Measurements from ENCODE around the gene CTNNA2. TPM values are rescaled to one million over a fixed set of nuclear protein-coding genes. Genes with fewer than 3 reads are reported as not detected.

The CTNNA2 gene
- total and polyA plus RNA-seq, 2 of the 8 experiments (the other 6 are each of a cell fraction or from before 2014, with no cell fraction given) = 3.9 to 9.0 TPM

- FAIRE-seq (no peak), DNase-seq (ENCODE audit: low read depth in 1 of 2, low spot score in 2 of 2) (no peak)
- WGBS, 2 experiments (ENCODE audit: extremely low coverage in 1 of 2, insufficient coverage in 1 of 2, insufficient read length in 1 of 2, insufficient replicate concordance in 2 of 2, low coverage in 1 of 2, low lambda C conversion rate in 2 of 2, missing lambda C conversion rate in 1 of 2) = 94% methylated on average over 2 of the region's 2 CpGs; no CpG with 5 or more reads in 1 of the 2 experiments
- no peaks in the 10 kb centered on the region for H3K4me1 ChIP-seq (replicated peaks in 1 of 4; ENCODE audit: control insufficient read depth in 3 of 4, insufficient read depth in 4 of 4, low read length in 3 of 4)
- H3K14ac ChIP-seq (ENCODE audit: insufficient read length) = no peak overlapping the region
- no peak overlapping the region for H4K91ac ChIP-seq (replicated peaks; ENCODE audit: insufficient read length, low read length)
- H2BK5ac ChIP-seq (ENCODE audit: low read depth, low read length) = no peak overlapping the region
- H2BK15ac ChIP-seq (ENCODE audit: low read length) = no peak overlapping the region
- no peak overlapping the region for H3K4ac ChIP-seq (replicated peaks; ENCODE audit: insufficient read length, low read depth, low read length)
- no peak overlapping the region for H3K18ac ChIP-seq (ENCODE audit: extremely low read depth, low read length)
- no peak overlapping the region for H4K8ac ChIP-seq (ENCODE audit: extremely low read depth, insufficient read depth, low read length)
- H3K23me2 ChIP-seq (ENCODE audit: low read depth, low read length) = no peaks in the 10 kb centered on the region
- H3K9me3 ChIP-seq (ENCODE audit: insufficient read depth in 2 of 2, low read depth in 1 of 2, low read length in 1 of 2) = no peaks in the 10 kb centered on the region
- no peak overlapping the region for H3K56ac ChIP-seq (replicated peaks; ENCODE audit: insufficient read length, low read depth, low read length)
- ChIA-PET CTCF (ENCODE audit: partially characterized antibody) (interaction anchor here (1.1 kb wide), 1 partner anchor 35 kb away, joined by 3 read pairs; no protein-coding TSS in a partner anchor), POLR2A (ENCODE audit: partially characterized antibody) (no interaction called here)
- H4K20me1 ChIP-seq (replicated peaks in 1 of 2; ENCODE audit: control insufficient read depth in 1 of 2, insufficient read depth in 2 of 2, low read length in 2 of 2) = no peaks in the 10 kb centered on the region
- no peak overlapping the region for H3K4me3 ChIP-seq (ENCODE audit: extremely low read depth in 1 of 4, insufficient read depth in 2 of 4, low read depth in 3 of 4, low read length in 4 of 4)
- no peak overlapping the region for H3K23ac ChIP-seq (ENCODE audit: insufficient read length)
- no peak overlapping the region for H3K27ac ChIP-seq (ENCODE audit: low read depth, low read length)
- no peak overlapping the region for H2AFZ ChIP-seq (ENCODE audit: low read length)
- H2BK20ac ChIP-seq (ENCODE audit: low read length) = no peak overlapping the region
- no peak overlapping the region for H2BK120ac ChIP-seq (replicated peaks; ENCODE audit: low read depth, low read length)
- H3K27me3 ChIP-seq (replicated peaks in 1 of 4; ENCODE audit: control insufficient read depth in 3 of 4, extremely low read depth in 1 of 4, insufficient read depth in 3 of 4, low read length in 3 of 4) = no peaks in the 10 kb centered on the region
- H2BK12ac ChIP-seq (ENCODE audit: low read depth, low read length) = no peak overlapping the region
- no peaks in the 10 kb centered on the region for H3K79me2 ChIP-seq (ENCODE audit: control insufficient read depth in 1 of 2, insufficient read depth in 2 of 2, low read length in 2 of 2)
- no peak overlapping the region for H4K5ac ChIP-seq (ENCODE audit: insufficient read length, low read depth, low read length)
- no peak overlapping the region for H3K4me2 ChIP-seq (ENCODE audit: insufficient read depth in 1 of 2, low read depth in 2 of 2, low read length in 2 of 2)
- H2AK5ac ChIP-seq (ENCODE audit: low read depth, low read length) = no peak overlapping the region
- H3K79me1 ChIP-seq (ENCODE audit: low read depth, low read length) = no peaks in the 10 kb centered on the region
- no peaks in the 10 kb centered on the region for H3K36me3 ChIP-seq (ENCODE audit: control insufficient read depth in 2 of 4, insufficient read depth in 4 of 4, low read length in 3 of 4)
- no peak overlapping the region for H3K9ac ChIP-seq (replicated peaks in 1 of 4; ENCODE audit: extremely low read depth in 1 of 4, low read depth in 3 of 4, low read length in 3 of 4)
- TF ChIP-seq KDM5A (IDR thresholded peaks at IDR 0.05; ENCODE audit: low read length) = no peak
- TF ChIP-seq JUND (IDR thresholded peaks at IDR 0.05; ENCODE audit: low read length) = no peak
- no peak for TF ChIP-seq TAF1 (IDR thresholded peaks at IDR 0.05; ENCODE audit: low read depth, low read length)
- TF ChIP-seq POU5F1 (IDR thresholded peaks at IDR 0.05; ENCODE audit: low read depth, low read length) = no peak
- TF ChIP-seq SAP30 (IDR thresholded peaks at IDR 0.05; ENCODE audit: insufficient read depth, insufficient replicate concordance, low read length) = no peak
- no peak for TF ChIP-seq CHD1 (IDR thresholded peaks at IDR 0.05; ENCODE audit: low read depth, low read length)
- TF ChIP-seq BRCA1 (IDR thresholded peaks at IDR 0.05; ENCODE audit: low read depth, low read length) = no peak
- TF ChIP-seq EP300 (IDR thresholded peaks at IDR 0.05; ENCODE audit: borderline replicate concordance in 1 of 2, low read depth in 2 of 2, low read length in 2 of 2) = no peak
- no peak for TF ChIP-seq CBX8 (IDR thresholded peaks at IDR 0.05; ENCODE audit: borderline replicate concordance, low read depth, low read length)
Observed at GRCh38 chr2:80338794-80339193, 825.9 kb downstream of the CTNNA2 start.

All from H1 (cell line).